A549 (cell line): Measurements from ENCODE around the gene CLCF1.

Experiments
- BHLHE40 ChIP-seq: IDR thresholded peaks from 2 replicates; pipeline ENCODE4 v1.6.1; 2012; ENCODE audit warnings: low read depth, low read length, inconsistent platforms
- CBX2 ChIP-seq: fragments of 200-600 bp; sonication (generic); IDR thresholded peaks from 2 replicates; pipeline ENCODE4 v1.6.1; 2016; ENCODE audit warnings: low read depth, mild to moderate bottlenecking, borderline replicate concordance
- CEBPB ChIP-seq, 2 experiments: fragments of >200 bp in 1 of 2; sonication (Bioruptor Twin) in 1 of 2; formaldehyde crosslinking in 1 of 2; IDR thresholded peaks; 2 replicates each; pipeline ENCODE4 v1.6.1; 2012 to 2016
- CHD2 ChIP-seq: fragments of 150-350 bp; IDR thresholded peaks from 2 replicates; pipeline ENCODE4 v1.6.1; 2014; ENCODE audit warnings: low read length; ENCODE audit not compliant: partially characterized antibody
- POLR2A ChIP-seq: IDR thresholded peaks from 2 replicates; pipeline ENCODE4 v1.6.1; 2012; ENCODE audit warnings: mild to moderate bottlenecking, low read length
- SMC3 ChIP-seq: fragments of >200 bp; sonication (Bioruptor Twin); formaldehyde crosslinking; IDR thresholded peaks from 3 replicates; pipeline ENCODE4 v1.6.1; 2018; ENCODE audit warnings: inconsistent platforms
- TP53 ChIP-seq: fragments of 250-450 bp; sonication (Bioruptor Pico); IDR thresholded peaks from 2 replicates; pipeline ENCODE4 v1.5.0; 2021; ENCODE audit warnings: mild to moderate bottlenecking, moderate library complexity
- TF ChIP-seq, protein P1 (sequence below): fragments of >200 bp; sonication (Bioruptor Twin); formaldehyde crosslinking; IDR thresholded peaks from 3 replicates; pipeline ENCODE4 v1.5.1; 2016
- TF ChIP-seq, protein P2 (sequence below): fragments of 250-450 bp; sonication (Bioruptor Pico); IDR thresholded peaks from 2 replicates; pipeline ENCODE4 v1.5.0; 2021; ENCODE audit warnings: mild to moderate bottlenecking, moderate library complexity, borderline replicate concordance

DNA sequence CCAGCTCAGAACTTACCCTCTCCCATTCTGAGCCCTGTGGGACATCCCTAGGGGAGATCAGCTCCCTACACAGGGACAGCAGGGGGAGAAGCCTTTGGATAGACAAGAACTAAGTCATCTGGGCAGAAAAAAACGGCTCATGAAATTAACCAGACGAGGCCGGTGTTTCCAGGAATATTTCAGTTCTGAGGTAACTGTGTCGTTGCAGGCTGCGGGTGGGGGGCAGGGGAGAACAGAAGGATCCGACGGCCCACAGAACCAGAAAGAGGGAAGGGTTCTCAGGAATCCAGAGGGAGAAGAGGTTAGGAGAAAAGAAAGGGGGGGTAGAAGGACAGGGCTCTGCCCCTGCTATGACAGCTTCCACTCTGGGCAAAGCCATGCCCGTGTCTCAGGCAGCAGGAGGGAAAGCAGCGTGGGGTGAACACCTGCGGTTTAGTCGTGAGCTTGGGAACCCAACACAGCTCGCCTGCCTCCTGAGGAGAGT, 3.6 kb downstream of the CLCF1 start:
- TF ChIP-seq, protein P1, sequence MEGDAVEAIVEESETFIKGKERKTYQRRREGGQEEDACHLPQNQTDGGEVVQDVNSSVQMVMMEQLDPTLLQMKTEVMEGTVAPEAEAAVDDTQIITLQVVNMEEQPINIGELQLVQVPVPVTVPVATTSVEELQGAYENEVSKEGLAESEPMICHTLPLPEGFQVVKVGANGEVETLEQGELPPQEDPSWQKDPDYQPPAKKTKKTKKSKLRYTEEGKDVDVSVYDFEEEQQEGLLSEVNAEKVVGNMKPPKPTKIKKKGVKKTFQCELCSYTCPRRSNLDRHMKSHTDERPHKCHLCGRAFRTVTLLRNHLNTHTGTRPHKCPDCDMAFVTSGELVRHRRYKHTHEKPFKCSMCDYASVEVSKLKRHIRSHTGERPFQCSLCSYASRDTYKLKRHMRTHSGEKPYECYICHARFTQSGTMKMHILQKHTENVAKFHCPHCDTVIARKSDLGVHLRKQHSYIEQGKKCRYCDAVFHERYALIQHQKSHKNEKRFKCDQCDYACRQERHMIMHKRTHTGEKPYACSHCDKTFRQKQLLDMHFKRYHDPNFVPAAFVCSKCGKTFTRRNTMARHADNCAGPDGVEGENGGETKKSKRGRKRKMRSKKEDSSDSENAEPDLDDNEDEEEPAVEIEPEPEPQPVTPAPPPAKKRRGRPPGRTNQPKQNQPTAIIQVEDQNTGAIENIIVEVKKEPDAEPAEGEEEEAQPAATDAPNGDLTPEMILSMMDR = no peak
- TF ChIP-seq POLR2A = no peak
- no peak for TF ChIP-seq CHD2
- TF ChIP-seq SMC3 = no peak
- TF ChIP-seq CEBPB (IDR thresholded peaks at IDR 0.05) = no peak
- TF ChIP-seq BHLHE40 = no peak
- TF ChIP-seq, protein P2, sequence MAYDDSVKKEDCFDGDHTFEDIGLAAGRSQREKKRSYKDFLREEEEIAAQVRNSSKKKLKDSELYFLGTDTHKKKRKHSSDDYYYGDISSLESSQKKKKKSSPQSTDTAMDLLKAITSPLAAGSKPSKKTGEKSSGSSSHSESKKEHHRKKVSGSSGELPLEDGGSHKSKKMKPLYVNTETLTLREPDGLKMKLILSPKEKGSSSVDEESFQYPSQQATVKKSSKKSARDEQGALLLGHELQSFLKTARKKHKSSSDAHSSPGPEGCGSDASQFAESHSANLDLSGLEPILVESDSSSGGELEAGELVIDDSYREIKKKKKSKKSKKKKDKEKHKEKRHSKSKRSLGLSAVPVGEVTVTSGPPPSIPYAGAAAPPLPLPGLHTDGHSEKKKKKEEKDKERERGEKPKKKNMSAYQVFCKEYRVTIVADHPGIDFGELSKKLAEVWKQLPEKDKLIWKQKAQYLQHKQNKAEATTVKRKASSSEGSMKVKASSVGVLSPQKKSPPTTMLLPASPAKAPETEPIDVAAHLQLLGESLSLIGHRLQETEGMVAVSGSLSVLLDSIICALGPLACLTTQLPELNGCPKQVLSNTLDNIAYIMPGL = no peak
- no peak for TF ChIP-seq CBX2
- TF ChIP-seq TP53 = no peak
